SK-N-SH (cell line): Measurements from ENCODE around the gene TBCD. TPM values are rescaled to one million over a fixed set of nuclear protein-coding genes. Genes with fewer than 3 reads are reported as not detected.
"Not testable (repeated sequence)": the region's sequence is repeated elsewhere in the genome, so short reads cannot be mapped to it uniquely, and the experiment has no call there.

ENCODE experiments used
- CTCF ChIA-PET: fragments of 300-600, 350-600 bp; formaldehyde crosslinking; extraction: SDS; loops from one replicate; lab custom pipeline; 2021; lab: Yijun Ruan, JAX
- POLR2A ChIA-PET: fragments of 350-600 bp; sonication (Branson Sonifier 250); formaldehyde crosslinking; extraction: SDS; loops from one replicate; lab custom pipeline; 2020; ENCODE audit warnings: antibody characterized with exemption, inconsistent platforms; lab: Yijun Ruan, JAX
- DNase-seq: peaks from one replicate; pipeline ENCODE4 v3.0.0; 2012
- H2AFZ ChIP-seq: fragments of 200-600 bp; sonication (generic); 2 replicates; pipeline ENCODE4 v1.8.1; 2016; ENCODE audit warnings: antibody characterized with exemption, mild to moderate bottlenecking, low read depth
- H3F3A ChIP-seq: fragments of 200-600 bp; sonication (generic); replicated peaks from 2 replicates; pipeline ENCODE3; 2016; ENCODE audit warnings: antibody characterized with exemption, mild to moderate bottlenecking; ENCODE audit not compliant: insufficient read depth
- H3K27ac ChIP-seq, 2 experiments: fragments of 200-500 bp in 1 of 2; fragments of 200-600 bp in 1 of 2; sonication (Bioruptor generic) in 1 of 2; sonication (generic), shearing (Covaris generic) in 1 of 2; 2 replicates each; pipeline versions ENCODE4 v1.5.1 to v1.6.1; 2014 to 2016; ENCODE audit warnings: low read depth in 2 of 2, inconsistent platforms in 1 of 2, low read length in 1 of 2, mild to moderate bottlenecking in 1 of 2, mixed read lengths in 1 of 2
- H3K27me3 ChIP-seq: fragments of 200-600 bp; sonication (generic), shearing (Covaris generic); 2 replicates; pipeline ENCODE4 v1.6.1; 2016; ENCODE audit warnings: mixed run types; ENCODE audit not compliant: insufficient read depth
- H3K36me3 ChIP-seq, 2 experiments: fragments of 200-500 bp in 1 of 2; fragments of 200-600 bp in 1 of 2; sonication (Bioruptor generic) in 1 of 2; sonication (generic) in 1 of 2; replicated peaks in 1 of 2; 2 replicates each; pipeline versions ENCODE3 to v1.5.1; 2014 to 2016; ENCODE audit warnings: low read length in 1 of 2, mild to moderate bottlenecking in 1 of 2; ENCODE audit not compliant: insufficient read depth in 2 of 2, control insufficient read depth in 1 of 2
- H3K4me1 ChIP-seq, 2 experiments: fragments of 200-500 bp in 1 of 2; fragments of 200-600 bp in 1 of 2; sonication (Bioruptor generic) in 1 of 2; sonication (generic), shearing (Covaris generic) in 1 of 2; 2 replicates each; pipeline versions ENCODE4 v1.5.1 to v1.6.1; 2014 to 2016; ENCODE audit warnings: low read depth in 1 of 2, low read length in 1 of 2, mixed run types in 1 of 2; ENCODE audit not compliant: insufficient read depth in 2 of 2, control insufficient read depth in 1 of 2
- H3K4me2 ChIP-seq: fragments of 200-600 bp; sonication (generic), shearing (Covaris generic); 2 replicates; pipeline ENCODE4 v1.6.1; 2017; ENCODE audit warnings: mixed run types
- H3K4me3 ChIP-seq, 2 experiments: fragments of 200-500 bp in 1 of 2; fragments of 200-600 bp in 1 of 2; sonication (Bioruptor generic) in 1 of 2; sonication (generic), shearing (Covaris generic) in 1 of 2; 2 replicates each; pipeline versions ENCODE4 v1.5.1 to v1.8.1; 2014 to 2016; ENCODE audit warnings: low read depth in 2 of 2, inconsistent platforms in 1 of 2, low read length in 1 of 2, mild to moderate bottlenecking in 1 of 2, mixed read lengths in 1 of 2, moderate library complexity in 1 of 2
- H3K79me2 ChIP-seq: fragments of 200-600 bp; sonication (generic); 2 replicates; pipeline ENCODE4 v1.8.1; 2017; ENCODE audit warnings: mild to moderate bottlenecking; ENCODE audit not compliant: insufficient read depth
- H3K9ac ChIP-seq: fragments of 200-600 bp; sonication (generic); 2 replicates; pipeline ENCODE4 v1.6.1; 2017; ENCODE audit warnings: mixed run types
- H3K9me2 ChIP-seq: fragments of 200-600 bp; sonication (generic); 2 replicates; pipeline ENCODE4 v1.6.1; 2017; ENCODE audit warnings: mixed run types
- H3K9me3 ChIP-seq: fragments of 200-600 bp; sonication (generic); 2 replicates; pipeline ENCODE4 v1.6.1; 2017; ENCODE audit warnings: mixed run types, mild to moderate bottlenecking, moderate library complexity
- H4K20me1 ChIP-seq: fragments of 200-600 bp; sonication (generic); 2 replicates; pipeline ENCODE4 v1.6.1; 2017; ENCODE audit warnings: mild to moderate bottlenecking, mixed run types; ENCODE audit not compliant: insufficient read depth
- EZH2phosphoT487 ChIP-seq: fragments of 200-600 bp; sonication (generic); IDR thresholded peaks from 2 replicates; pipeline ENCODE4 v1.6.1; 2017; ENCODE audit warnings: low read depth, mixed run types, mild to moderate bottlenecking, antibody characterized with exemption, moderate library complexity, borderline replicate concordance
- GABPA ChIP-seq: IDR thresholded peaks from 2 replicates; pipeline ENCODE4 v1.4.0; 2012; ENCODE audit warnings: low read depth, mild to moderate bottlenecking
- IRF3 ChIP-seq: fragments of 150-350 bp; IDR thresholded peaks from 2 replicates; pipeline ENCODE4 v1.6.1; 2016; ENCODE audit warnings: mild to moderate bottlenecking, low read depth, low read length
- JUND ChIP-seq: IDR thresholded peaks from 2 replicates; pipeline ENCODE4 v1.4.0; 2012
- NFIC ChIP-seq: IDR thresholded peaks from 2 replicates; pipeline ENCODE4 v1.4.0; 2012; ENCODE audit warnings: borderline replicate concordance
- RAD21 ChIP-seq: IDR thresholded peaks from 2 replicates; pipeline ENCODE4 v1.6.1; 2012; ENCODE audit warnings: mild to moderate bottlenecking, low read length
- REST ChIP-seq: IDR thresholded peaks from 2 replicates; pipeline ENCODE4 v1.6.1; 2012; ENCODE audit warnings: mild to moderate bottlenecking, low read depth, low read length, moderate library complexity
- TCF12 ChIP-seq: IDR thresholded peaks from 2 replicates; pipeline ENCODE4 v1.4.0; 2012
- USF1 ChIP-seq: IDR thresholded peaks from 2 replicates; pipeline ENCODE4 v1.4.0; 2012; ENCODE audit warnings: low read depth, borderline replicate concordance
- WGBS: methylation state at CpG from one replicate; pipeline ENCODE4 v1.1.6; 2017; ENCODE audit warnings: low lambda C conversion rate; 5-methylcytosine and 5-hydroxymethylcytosine counted together
- polyA plus RNA-seq, 3 experiments: library from polyadenylated mRNA; depleted of rRNA; stranded (reverse); fragments of >200 nt; gene quantifications; 2 replicates each; pipeline ENCODE4 v1.2.3, GENCODE V29; 2012

TBCD gene
- polyA plus RNA-seq, 1 of the 3 experiments (the other 2 are of a cell fraction) = 107 TPM

- H3K9ac ChIP-seq = no peak overlapping the region
- no peaks in the 10 kb centered on the region for H3K9me2 ChIP-seq
- H3K36me3 ChIP-seq = no peaks in the 10 kb centered on the region
- no peaks in the 10 kb centered on the region for H3K9me3 ChIP-seq
- 86% methylated on average over 15 of the region's 15 CpGs for WGBS
- DNase-seq = peak; percentile 14
- H3F3A ChIP-seq = no peaks in the 10 kb centered on the region
- TF ChIP-seq USF1 = no peak
- no peak for TF ChIP-seq NFIC
- TF ChIP-seq TCF12 = no peak
- TF ChIP-seq RAD21 = no peak
- TF ChIP-seq REST = no peak
- TF ChIP-seq IRF3 = no peak
- TF ChIP-seq GABPA = no peak
- no peak for TF ChIP-seq JUND
- ChIA-PET CTCF (interaction anchor here (1.0 kb wide), 1 partner anchor 137 kb away, joined by 3 read pairs; no protein-coding TSS in a partner anchor), POLR2A (no interaction called here)
- H2AFZ ChIP-seq = no peak overlapping the region
- H3K27me3 ChIP-seq = no peaks in the 10 kb centered on the region
- H3K27ac ChIP-seq = no peak overlapping the region
- H3K4me2 ChIP-seq = no peak overlapping the region
- no peaks in the 10 kb centered on the region for H4K20me1 ChIP-seq
- H3K79me2 ChIP-seq = no peaks in the 10 kb centered on the region
- peaks cover 0 to 6% of the 10 kb centered on the region in 2 experiments; a peak in 1 of 4 replicates for H3K4me1 ChIP-seq
- H3K4me3 ChIP-seq = no peak overlapping the region
Observed at GRCh38 chr17:82981141-82981730, 229.4 kb downstream of the TBCD start.

GRCh38 chr17:82983510-82984248 lies 231.8 kb downstream of the TBCD start:
- Histone ChIP-seq H3F3A (no peaks in the 10 kb centered on the region), H3K36me3 (no peaks in the 10 kb centered on the region), H3K27ac (no peak overlapping the region), H3K9ac (no peak overlapping the region), H3K9me2 (no peaks in the 10 kb centered on the region), H3K4me2 (no peak overlapping the region), H3K4me1 (peaks cover 0 to 6% of the 10 kb centered on the region in 2 experiments; a peak in 1 of 4 replicates), H2AFZ (no peak overlapping the region), H3K9me3 (no peaks in the 10 kb centered on the region), H4K20me1 (no peaks in the 10 kb centered on the region), H3K27me3 (no peaks in the 10 kb centered on the region), H3K79me2 (no peaks in the 10 kb centered on the region), H3K4me3 (no peak overlapping the region)
- CTCF ChIA-PET = no interaction called here
- POLR2A ChIA-PET = no interaction called here
- TF ChIP-seq EZH2phosphoT487 = no peak
- DNase-seq = no peak
- 90% methylated on average over 25 of the region's 27 CpGs for WGBS

GRCh38 chr17:82984249-82984617 lies 232.4 kb downstream of the TBCD start:
- 74% methylated on average over 12 of the region's 12 CpGs for WGBS
- H3K4me1 ChIP-seq, H3K4me3 ChIP-seq, H3K9me2 ChIP-seq, POLR2A ChIA-PET, H4K20me1 ChIP-seq, H3F3A ChIP-seq, H3K27me3 ChIP-seq, DNase-seq, H3K9ac ChIP-seq, H3K36me3 ChIP-seq, H2AFZ ChIP-seq, H3K9me3 ChIP-seq, H3K79me2 ChIP-seq, H3K4me2 ChIP-seq, H3K27ac ChIP-seq: not testable (repeated sequence)
- CTCF ChIA-PET = interaction anchor here (1.0 kb wide), 1 partner anchor 51 kb away, joined by 3 read pairs; no protein-coding TSS in a partner anchor
